GM23338 (cell line): Measurements from ENCODE around the gene SIDT1. TPM values are rescaled to one million over a fixed set of nuclear protein-coding genes. Genes with fewer than 3 reads are reported as not detected.

Experiments
- ATAC-seq: fragments of 200-7000 bp; cut with Tn5 transposase; 3 replicates; pipeline ENCODE4 v1.9.1; 2020
- DNase-seq: peaks from one replicate; pipeline ENCODE4 v3.0.0-alpha.2; 2015; ENCODE audit warnings: low spot score
- H2AFZ ChIP-seq: fragments of 200-600 bp; sonication (generic); 2 replicates; pipeline ENCODE4 v1.8.0; 2016; ENCODE audit warnings: antibody characterized with exemption, mild to moderate bottlenecking, moderate library complexity
- H3F3A ChIP-seq: fragments of 200-600 bp; sonication (generic); replicated peaks from 2 replicates; pipeline ENCODE4 v1.8.0; 2017; ENCODE audit warnings: antibody characterized with exemption, mixed run types, low read depth
- H3K27ac ChIP-seq: fragments of 200-600 bp; sonication (generic); 2 replicates; pipeline ENCODE4 v1.6.1; 2016; ENCODE audit warnings: low read depth
- H3K27me3 ChIP-seq: fragments of 200-600 bp; sonication (generic); 2 replicates; pipeline ENCODE4 v1.8.0; 2016; ENCODE audit warnings: mild to moderate bottlenecking, mixed run types, moderate library complexity; ENCODE audit not compliant: insufficient read depth
- H3K36me3 ChIP-seq: fragments of 200-600 bp; sonication (generic); 2 replicates; pipeline ENCODE4 v1.8.0; 2016; ENCODE audit warnings: mild to moderate bottlenecking; ENCODE audit not compliant: insufficient read depth
- H3K4me1 ChIP-seq: fragments of 200-600 bp; sonication (generic); 2 replicates; pipeline ENCODE4 v1.8.0; 2016; ENCODE audit warnings: mild to moderate bottlenecking, moderate library complexity; ENCODE audit not compliant: insufficient read depth
- H3K4me2 ChIP-seq: fragments of 200-600 bp; sonication (generic); 2 replicates; pipeline ENCODE4 v1.7.1; 2017; ENCODE audit warnings: mixed run types
- H3K4me3 ChIP-seq: fragments of 200-600 bp; sonication (generic); 2 replicates; pipeline ENCODE4 v1.6.1; 2016; ENCODE audit warnings: mixed run types
- H3K79me2 ChIP-seq: fragments of 200-600 bp; sonication (generic); replicated peaks from 2 replicates; pipeline ENCODE4 v1.8.0; 2017; ENCODE audit warnings: mild to moderate bottlenecking; ENCODE audit not compliant: insufficient read depth
- H3K9me2 ChIP-seq: fragments of 200-600 bp; sonication (generic); 2 replicates; pipeline ENCODE4 v1.8.0; 2017; ENCODE audit not compliant: insufficient read depth
- H4K20me1 ChIP-seq: fragments of 200-600 bp; sonication (generic); replicated peaks from 2 replicates; pipeline ENCODE4 v1.8.0; 2017; ENCODE audit warnings: mild to moderate bottlenecking; ENCODE audit not compliant: insufficient read depth
- H3K27ac Mint-ChIP-seq: 2 replicates; pipeline ENCODE4 v1.8.0; 2020; ENCODE audit warnings: inconsistent platforms, mild to moderate bottlenecking, moderate library complexity, mixed read lengths
- H3K27me3 Mint-ChIP-seq: 3 replicates; pipeline ENCODE4 v1.8.0; 2022; ENCODE audit warnings: low read depth, mild to moderate bottlenecking, moderate library complexity, mixed read lengths, inconsistent platforms; ENCODE audit not compliant: insufficient read depth, poor library complexity
- H3K36me3 Mint-ChIP-seq: 3 replicates; pipeline ENCODE4 v1.8.0; 2021; ENCODE audit warnings: low read depth, mild to moderate bottlenecking, inconsistent platforms, moderate library complexity, mixed read lengths
- H3K4me1 Mint-ChIP-seq: 3 replicates; pipeline ENCODE4 v1.8.0; 2020; ENCODE audit warnings: mild to moderate bottlenecking, inconsistent platforms, mixed read lengths
- H3K4me3 Mint-ChIP-seq: 3 replicates; pipeline ENCODE4 v1.8.0; 2021; ENCODE audit warnings: moderate library complexity, mild to moderate bottlenecking, inconsistent platforms, mixed read lengths
- H3K9me3 Mint-ChIP-seq: 3 replicates; pipeline ENCODE4 v1.8.0; 2020; ENCODE audit warnings: moderate library complexity, mild to moderate bottlenecking, inconsistent platforms, mixed read lengths
- CREB1 ChIP-seq: fragments of 250-450 bp; sonication (Bioruptor Pico); IDR thresholded peaks from 2 replicates; pipeline ENCODE4 v1.5.0; 2020; ENCODE audit warnings: low read depth, mild to moderate bottlenecking, moderate library complexity
- CTCF ChIP-seq, 2 experiments: fragments of 200-600 bp in 1 of 2; sonication (generic) in 1 of 2; conservative IDR thresholded peaks; 2 replicates each; pipeline versions ENCODE4 v1.5.1 to v1.6.1; 2016 to 2017; ENCODE audit warnings: antibody characterized with exemption in 2 of 2, low read depth in 2 of 2, mild to moderate bottlenecking in 2 of 2, moderate library complexity in 1 of 2
- EZH2 ChIP-seq: fragments of 200-600 bp; sonication (generic); IDR thresholded peaks from one replicate; pipeline ENCODE4 v1.8.0; 2017; ENCODE audit warnings: antibody characterized with exemption, mild to moderate bottlenecking, low read depth; ENCODE audit not compliant: unreplicated experiment
- EZH2phosphoT487 ChIP-seq: fragments of 200-600 bp; sonication (generic); IDR thresholded peaks from one replicate; pipeline ENCODE4 v1.8.1; 2018; ENCODE audit warnings: antibody characterized with exemption; ENCODE audit not compliant: unreplicated experiment
- JUNB ChIP-seq: IDR thresholded peaks from one replicate; pipeline ENCODE4 v1.6.1; 2016; ENCODE audit warnings: antibody characterized with exemption; ENCODE audit not compliant: unreplicated experiment
- NANOG ChIP-seq: IDR thresholded peaks from 2 replicates; pipeline ENCODE4 v1.6.1; 2016; ENCODE audit warnings: antibody characterized with exemption, borderline replicate concordance
- POLR2AphosphoS5 ChIP-seq: IDR thresholded peaks from 2 replicates; pipeline ENCODE4 v1.6.1; 2016; ENCODE audit warnings: antibody characterized with exemption, low read depth
- REST ChIP-seq: IDR thresholded peaks from one replicate; pipeline ENCODE4 v1.6.1; 2018; ENCODE audit warnings: antibody characterized with exemption; ENCODE audit not compliant: unreplicated experiment
- STAT1 ChIP-seq: IDR thresholded peaks from one replicate; pipeline ENCODE4 v1.6.1; 2016; ENCODE audit warnings: antibody characterized with exemption; ENCODE audit not compliant: unreplicated experiment
- ZNF114 ChIP-seq: fragments of 250-450 bp; sonication (Bioruptor Pico); IDR thresholded peaks from 2 replicates; pipeline ENCODE4 v1.5.0; 2020; ENCODE audit warnings: mild to moderate bottlenecking, moderate library complexity
- ZNF331 ChIP-seq: fragments of 250-450 bp; sonication (Bioruptor Pico); IDR thresholded peaks from 2 replicates; pipeline ENCODE4 v1.5.0; 2020; ENCODE audit warnings: low read depth, mild to moderate bottlenecking, moderate library complexity
- ZNF462 ChIP-seq: fragments of 250-450 bp; sonication (Bioruptor Pico); IDR thresholded peaks from 2 replicates; pipeline ENCODE4 v1.5.0; 2020; ENCODE audit warnings: mild to moderate bottlenecking, moderate library complexity
- polyA plus RNA-seq: library from polyadenylated mRNA; unstranded; fragments of >200 nt; fragmentation: Nextera tagmentation; extraction: Ambion mirVana; gene quantifications from 2 replicates; pipeline ENCODE4 v1.2.1, GENCODE V29; 2016
- total RNA-seq: library from RNA; depleted of rRNA; stranded (reverse); fragments of >200 nt; shearing (Covaris generic); gene quantifications from 2 replicates; pipeline ENCODE4 v1.2.3, GENCODE V29; 2014

The SIDT1 gene
- total and polyA plus RNA-seq, 2 experiments from 2014 or later: 0.10 TPM; not detected in 1

- TF ChIP-seq CTCF (conservative IDR thresholded peaks at IDR 0.05; ENCODE audit: low read depth in 2 of 2) (no peak), ZNF114 (CRISPR knock-in tag) (no peak), NANOG (no peak), REST (no peak), CREB1 (CRISPR knock-in tag) (no peak), STAT1 (no peak), ZNF331 (CRISPR knock-in tag) (no peak), JUNB (no peak), EZH2phosphoT487 (no peak), POLR2AphosphoS5 (no peak)
Measured at GRCh38 chr3:113523241-113523640, 9.1 kb upstream of the SIDT1 start (continued).

GRCh38 chr3:113532698-113533533 lies 561 bp downstream of the SIDT1 start:
- Histone ChIP-seq H3K27me3 (peaks cover 79% of the 10 kb centered on the region), H3K79me2 (no peaks in the 10 kb centered on the region), H3K27ac (no peak overlapping the region), H4K20me1 (no peaks in the 10 kb centered on the region), H3K9me2 (no peaks in the 10 kb centered on the region), H2AFZ (peak overlapping the region; percentile 98), H3K4me3 (peak overlapping the region; percentile 67), H3F3A (no peaks in the 10 kb centered on the region), H3K4me2 (peak overlapping the region; percentile 91), H3K4me1 (peaks cover 7% of the 10 kb centered on the region; the same call in 1 of the 2 replicates), H3K36me3 (no peaks in the 10 kb centered on the region)
- peaks cover 10% of the 10 kb centered on the region; the same call in 1 of the 3 replicates for H3K4me1 Mint-ChIP-seq
- ATAC-seq: peak; percentile 85
- H3K4me3 Mint-ChIP-seq: peak overlapping the region; percentile 86
- peaks cover 46% of the 10 kb centered on the region for H3K27me3 Mint-ChIP-seq
- H3K9me3 Mint-ChIP-seq: no peaks in the 10 kb centered on the region; the same call in 1 of the 3 replicates
- H3K27ac Mint-ChIP-seq: no peak overlapping the region
- DNase-seq: peak; percentile 63
- no peaks in the 10 kb centered on the region for H3K36me3 Mint-ChIP-seq
- TF ChIP-seq EZH2phosphoT487 (peak; percentile 34), ZNF462 (no peak), JUNB (no peak), ZNF114 (CRISPR knock-in tag) (no peak), POLR2AphosphoS5 (no peak), EZH2 (no peak), CREB1 (CRISPR knock-in tag) (no peak)
